ENCODE data around the gene ELL2. TPM values are rescaled to one million over a fixed set of nuclear protein-coding genes. Genes with fewer than 3 reads are reported as not detected.

The ELL2 gene
- 100 to 1,000 TPM; 110 to 200 TPM for total RNA-seq

GRCh38 chr5:95961617-95962474 is at the start of gene ELL2:
TSS of gene ELL2 (minus strand) at chr5:95961851. CDS start at chr5:95961721, 130 bp downstream.
- DNase-seq (ENCODE audit: low spot score) (peak; percentile 99), ATAC-seq (peak; percentile 93 to 94)
- Mint-ChIP-seq H3K27me3 (peaks cover 0 to 3% of the 10 kb centered on the region in 2 donors), H3K4me3 (peak within 1 kb of the TSS; percentile 90), H3K27ac (peak within 1 kb of the TSS; percentile 95 to 98), H3K9me3 (no peaks in the 10 kb centered on the region), H3K4me1 (ENCODE audit: low read depth in 2 of 2) (peaks cover 41 to 44% of the 10 kb centered on the region in 2 donors), H3K36me3 (peaks cover 16% of the 10 kb centered on the region)

GRCh38 chr5:96008987-96009647 is 47.5 kb upstream of the ELL2 start:
- ATAC-seq (no peak), DNase-seq (ENCODE audit: low spot score) (no peak)
- H3K27ac Mint-ChIP-seq, result no peak overlapping the region
- no peaks in the 10 kb centered on the region for H3K27me3 Mint-ChIP-seq
- no peak overlapping the region for H3K4me3 Mint-ChIP-seq
- H3K4me1 Mint-ChIP-seq (ENCODE audit: low read depth in 2 of 2), result no peaks in the 10 kb centered on the region
- no peaks in the 10 kb centered on the region for H3K36me3 Mint-ChIP-seq
- H3K9me3 Mint-ChIP-seq, result peaks cover 3% of the 10 kb centered on the region

GRCh38 chr5:96008487-96008886 is 46.8 kb upstream of the ELL2 start:
- no peaks in the 10 kb centered on the region for H3K36me3 Mint-ChIP-seq
- H3K9me3 Mint-ChIP-seq, result peaks cover 3% of the 10 kb centered on the region
- ATAC-seq (no peak), DNase-seq (ENCODE audit: low spot score) (no peak)
- H3K4me1 Mint-ChIP-seq (ENCODE audit: low read depth in 2 of 2), result no peaks in the 10 kb centered on the region
- no peak overlapping the region for H3K4me3 Mint-ChIP-seq
- no peak overlapping the region for H3K27ac Mint-ChIP-seq
- no peaks in the 10 kb centered on the region for H3K27me3 Mint-ChIP-seq

- Mint-ChIP-seq H3K9me3 (peaks cover 3% of the 10 kb centered on the region), H3K36me3 (no peaks in the 10 kb centered on the region), H3K4me1 (ENCODE audit: low read depth in 2 of 2) (no peaks in the 10 kb centered on the region), H3K27me3 (no peaks in the 10 kb centered on the region), H3K27ac (no peak overlapping the region), H3K4me3 (no peak overlapping the region)
- ATAC-seq (no peak), DNase-seq (ENCODE audit: low spot score) (no peak)
Observed at GRCh38 chr5:96007051-96007450, 45.4 kb upstream of the ELL2 start.

- no peaks in the 10 kb centered on the region for H3K36me3 Mint-ChIP-seq
- H3K4me3 Mint-ChIP-seq, result no peak overlapping the region
- ATAC-seq, result no peak
- H3K9me3 Mint-ChIP-seq, result peaks cover 3% of the 10 kb centered on the region
- no peaks in the 10 kb centered on the region for H3K27me3 Mint-ChIP-seq
- no peak overlapping the region for H3K27ac Mint-ChIP-seq
- no peaks in the 10 kb centered on the region for H3K4me1 Mint-ChIP-seq (ENCODE audit: low read depth in 2 of 2)
- no peak for DNase-seq (ENCODE audit: low spot score)
Observed at GRCh38 chr5:96006291-96006690, 44.6 kb upstream of the ELL2 start.

GRCh38 chr5:96004754-96005153 is 43.1 kb upstream of the ELL2 start:
- Mint-ChIP-seq H3K36me3 (no peaks in the 10 kb centered on the region), H3K27me3 (peaks cover 0 to 3% of the 10 kb centered on the region in 2 donors), H3K9me3 (peaks cover 3% of the 10 kb centered on the region), H3K27ac (no peak overlapping the region), H3K4me3 (no peak overlapping the region), H3K4me1 (ENCODE audit: low read depth in 2 of 2) (no peaks in the 10 kb centered on the region)
- ATAC-seq (no peak), DNase-seq (ENCODE audit: low spot score) (no peak)

GRCh38 chr5:96004087-96004486 is 42.4 kb upstream of the ELL2 start:
- Mint-ChIP-seq H3K36me3 (no peaks in the 10 kb centered on the region), H3K4me3 (no peak overlapping the region), H3K4me1 (ENCODE audit: low read depth in 2 of 2) (no peaks in the 10 kb centered on the region), H3K27me3 (peaks cover 0 to 3% of the 10 kb centered on the region in 2 donors), H3K27ac (no peak overlapping the region), H3K9me3 (peaks cover 3% of the 10 kb centered on the region)
- ATAC-seq (no peak), DNase-seq (ENCODE audit: low spot score) (no peak)

GRCh38 chr5:96001262-96001661 is 39.6 kb upstream of the ELL2 start:
- H3K4me1 Mint-ChIP-seq (ENCODE audit: low read depth in 2 of 2), result peaks cover 5 to 6% of the 10 kb centered on the region in 2 donors
- H3K27ac Mint-ChIP-seq, result no peak overlapping the region
- H3K4me3 Mint-ChIP-seq, result no peak overlapping the region
- peaks cover 0 to 5% of the 10 kb centered on the region in 2 donors for H3K27me3 Mint-ChIP-seq
- no peaks in the 10 kb centered on the region for H3K36me3 Mint-ChIP-seq
- ATAC-seq (no peak), DNase-seq (ENCODE audit: low spot score) (no peak)
- no peaks in the 10 kb centered on the region for H3K9me3 Mint-ChIP-seq

- Mint-ChIP-seq H3K9me3 (no peaks in the 10 kb centered on the region), H3K27me3 (peaks cover 0 to 5% of the 10 kb centered on the region in 2 donors), H3K27ac (no peak overlapping the region), H3K4me1 (ENCODE audit: low read depth in 2 of 2) (peaks cover 5 to 6% of the 10 kb centered on the region in 2 donors), H3K4me3 (no peak overlapping the region), H3K36me3 (no peaks in the 10 kb centered on the region)
- DNase-seq (ENCODE audit: low spot score) (no peak), ATAC-seq (no peak)
Observed at GRCh38 chr5:96000308-96000707, 38.7 kb upstream of the ELL2 start.

- Mint-ChIP-seq H3K27me3 (peaks cover 0 to 9% of the 10 kb centered on the region in 2 donors), H3K27ac (peak overlapping the region in 1 of 2 donors; percentile 11), H3K9me3 (no peaks in the 10 kb centered on the region), H3K4me3 (no peak overlapping the region), H3K36me3 (no peaks in the 10 kb centered on the region), H3K4me1 (ENCODE audit: low read depth in 2 of 2) (peaks cover 5 to 6% of the 10 kb centered on the region in 2 donors)
- ATAC-seq (no peak), DNase-seq (ENCODE audit: low spot score) (no peak)
Observed at GRCh38 chr5:95996904-95997723, 35.5 kb upstream of the ELL2 start.

GRCh38 chr5:95995962-95996489 is 34.4 kb upstream of the ELL2 start:
- ATAC-seq, result no peak
- no peaks in the 10 kb centered on the region for H3K36me3 Mint-ChIP-seq
- H3K27ac Mint-ChIP-seq, result no peak overlapping the region
- no peaks in the 10 kb centered on the region for H3K9me3 Mint-ChIP-seq
- no peak overlapping the region for H3K4me3 Mint-ChIP-seq
- H3K4me1 Mint-ChIP-seq (ENCODE audit: low read depth in 2 of 2), result peaks cover 5 to 6% of the 10 kb centered on the region in 2 donors
- DNase-seq (ENCODE audit: low spot score), result no peak
- H3K27me3 Mint-ChIP-seq, result peaks cover 0 to 11% of the 10 kb centered on the region in 2 donors

- no peak for DNase-seq (ENCODE audit: low spot score)
- H3K36me3 Mint-ChIP-seq, result no peaks in the 10 kb centered on the region
- no peak for ATAC-seq
- H3K4me1 Mint-ChIP-seq (ENCODE audit: low read depth in 2 of 2), result peaks cover 5 to 6% of the 10 kb centered on the region in 2 donors
- peaks cover 0 to 8% of the 10 kb centered on the region in 2 donors for H3K27me3 Mint-ChIP-seq
- no peak overlapping the region for H3K4me3 Mint-ChIP-seq
- H3K9me3 Mint-ChIP-seq, result no peaks in the 10 kb centered on the region
- H3K27ac Mint-ChIP-seq, result no peak overlapping the region
Observed at GRCh38 chr5:95993776-95994175, 32.1 kb upstream of the ELL2 start.

GRCh38 chr5:95993266-95993665 is 31.6 kb upstream of the ELL2 start:
- Mint-ChIP-seq H3K9me3 (no peaks in the 10 kb centered on the region), H3K27ac (no peak overlapping the region), H3K27me3 (peaks cover 0 to 8% of the 10 kb centered on the region in 2 donors), H3K4me1 (ENCODE audit: low read depth in 2 of 2) (peaks cover 5 to 6% of the 10 kb centered on the region in 2 donors), H3K4me3 (no peak overlapping the region), H3K36me3 (no peaks in the 10 kb centered on the region)
- DNase-seq (ENCODE audit: low spot score) (no peak), ATAC-seq (no peak)

Data from natural killer cell treated with Interleukin-12 subunit alpha and Interleukin-12 subunit beta and Interleukin-15 and Interleukin-18, amount 100 ng/mL, for 72 hours (primary cell).